Mesothelial cell of epicardium (in vitro differentiated cells): ENCODE results near the gene POLA2. TPM values are rescaled to one million over a fixed set of nuclear protein-coding genes. Genes with fewer than 3 reads are reported as not detected.

ENCODE experiments used
- DNase-seq, 2 experiments: peaks; one replicate each; pipeline ENCODE4 v3.0.0; 2021; ENCODE audit warnings: low spot score in 2 of 2; ENCODE audit not compliant: unreplicated experiment in 2 of 2
- H3K27ac Mint-ChIP-seq: 2 replicates; pipeline ENCODE4 v1.8.0; 2021; ENCODE audit warnings: mixed read lengths
- H3K27me3 Mint-ChIP-seq: 2 replicates; pipeline ENCODE4 v1.8.0; 2021; ENCODE audit warnings: low read depth, mixed read lengths
- H3K36me3 Mint-ChIP-seq: 2 replicates; pipeline ENCODE4 v1.8.0; 2021; ENCODE audit warnings: mixed read lengths
- H3K4me1 Mint-ChIP-seq: 2 replicates; pipeline ENCODE4 v1.8.0; 2021; ENCODE audit warnings: mixed read lengths
- H3K4me3 Mint-ChIP-seq: 2 replicates; pipeline ENCODE4 v1.8.0; 2021; ENCODE audit warnings: mild to moderate bottlenecking, moderate library complexity, mixed read lengths
- H3K9me3 Mint-ChIP-seq: 2 replicates; pipeline ENCODE4 v1.8.0; 2021; ENCODE audit warnings: mixed read lengths
- total RNA-seq: library from RNA; stranded (reverse); gene quantifications from 3 replicates; pipeline ENCODE4 v1.2.1, GENCODE V29; 2021
- TF ChIP-seq, protein P1 (sequence below): fragments of 200-600 bp; sonication (generic); IDR thresholded peaks from one replicate; pipeline ENCODE4 v1.5.0; 2021; ENCODE audit warnings: antibody characterized with exemption; ENCODE audit not compliant: unreplicated experiment

The POLA2 gene
- total RNA-seq, 1 donor from 2014 or later = 16.1 TPM

DNA sequence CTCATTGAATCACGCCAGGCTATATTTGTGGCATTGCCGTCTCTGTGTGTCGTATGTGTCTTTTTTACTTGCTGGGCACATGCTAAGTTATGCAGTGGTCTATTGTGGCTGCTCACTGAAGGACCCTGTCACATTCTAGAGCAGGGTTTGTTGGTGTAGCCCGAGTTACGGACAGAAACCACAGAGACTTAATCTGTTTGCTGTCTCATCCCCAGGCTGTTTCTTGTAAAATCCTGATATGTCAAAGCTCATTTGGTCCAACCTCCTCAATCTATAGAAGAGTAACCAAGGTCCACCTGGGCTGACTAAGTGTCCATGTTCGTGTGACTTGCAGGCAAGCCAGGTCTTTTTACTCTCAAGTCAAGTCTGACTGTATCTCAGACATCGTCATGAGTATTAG is 76.9 kb downstream of the POLA2 start:
- Mint-ChIP-seq H3K4me1 (peaks cover 17% of the 10 kb centered on the region), H3K9me3 (no peaks in the 10 kb centered on the region), H3K27me3 (no peaks in the 10 kb centered on the region), H3K36me3 (peaks cover 12% of the 10 kb centered on the region), H3K27ac (no peak overlapping the region), H3K4me3 (no peak overlapping the region)
- TF ChIP-seq, protein P1, sequence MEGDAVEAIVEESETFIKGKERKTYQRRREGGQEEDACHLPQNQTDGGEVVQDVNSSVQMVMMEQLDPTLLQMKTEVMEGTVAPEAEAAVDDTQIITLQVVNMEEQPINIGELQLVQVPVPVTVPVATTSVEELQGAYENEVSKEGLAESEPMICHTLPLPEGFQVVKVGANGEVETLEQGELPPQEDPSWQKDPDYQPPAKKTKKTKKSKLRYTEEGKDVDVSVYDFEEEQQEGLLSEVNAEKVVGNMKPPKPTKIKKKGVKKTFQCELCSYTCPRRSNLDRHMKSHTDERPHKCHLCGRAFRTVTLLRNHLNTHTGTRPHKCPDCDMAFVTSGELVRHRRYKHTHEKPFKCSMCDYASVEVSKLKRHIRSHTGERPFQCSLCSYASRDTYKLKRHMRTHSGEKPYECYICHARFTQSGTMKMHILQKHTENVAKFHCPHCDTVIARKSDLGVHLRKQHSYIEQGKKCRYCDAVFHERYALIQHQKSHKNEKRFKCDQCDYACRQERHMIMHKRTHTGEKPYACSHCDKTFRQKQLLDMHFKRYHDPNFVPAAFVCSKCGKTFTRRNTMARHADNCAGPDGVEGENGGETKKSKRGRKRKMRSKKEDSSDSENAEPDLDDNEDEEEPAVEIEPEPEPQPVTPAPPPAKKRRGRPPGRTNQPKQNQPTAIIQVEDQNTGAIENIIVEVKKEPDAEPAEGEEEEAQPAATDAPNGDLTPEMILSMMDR = no peak
- DNase-seq = no peak

DNA sequence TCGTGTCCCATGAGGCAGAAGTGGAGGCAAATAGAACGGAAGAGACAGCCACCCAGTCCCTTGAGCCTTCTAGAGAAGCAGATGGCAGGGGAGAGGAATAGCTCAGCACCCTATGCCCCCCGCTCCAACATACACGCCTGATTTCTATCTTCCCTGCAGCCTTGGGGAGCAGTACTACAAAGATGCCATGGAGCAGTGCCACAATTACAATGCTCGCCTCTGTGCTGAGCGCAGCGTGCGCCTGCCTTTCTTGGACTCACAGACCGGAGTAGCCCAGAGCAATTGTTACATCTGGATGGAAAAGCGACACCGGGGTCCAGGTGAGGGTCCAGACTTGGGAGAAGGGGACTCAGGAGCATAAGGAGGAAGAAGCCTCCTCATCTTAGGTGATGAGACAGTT is 78.5 kb downstream of the POLA2 start:
- Mint-ChIP-seq H3K4me1 (peaks cover 6% of the 10 kb centered on the region), H3K27me3 (no peaks in the 10 kb centered on the region), H3K27ac (no peak overlapping the region), H3K4me3 (no peak overlapping the region), H3K36me3 (peaks cover 20% of the 10 kb centered on the region), H3K9me3 (no peaks in the 10 kb centered on the region)
- TF ChIP-seq, protein P1 = no peak
- DNase-seq = no peak

DNA sequence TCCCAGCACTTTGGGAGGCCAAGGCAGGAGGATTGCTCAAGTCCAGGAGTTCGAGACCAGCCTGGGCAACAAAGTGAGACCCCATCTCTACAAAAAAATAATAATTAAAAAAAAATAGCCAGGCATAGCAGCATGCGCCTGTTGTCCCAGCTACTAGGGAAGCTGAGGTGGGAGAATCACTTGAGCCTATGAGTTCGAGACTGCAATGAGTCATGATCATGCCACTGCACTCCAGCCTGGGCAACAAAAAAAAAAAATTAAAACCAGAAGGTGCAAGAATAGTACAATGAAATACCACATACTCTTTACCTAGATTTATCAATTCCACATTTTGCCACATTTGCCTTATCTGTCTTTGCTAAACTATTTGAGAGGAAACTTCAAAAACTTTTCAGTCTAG is 80.1 kb downstream of the POLA2 start:
- H3K9me3 Mint-ChIP-seq = no peaks in the 10 kb centered on the region
- TF ChIP-seq, protein P1 = no peak
- no peak overlapping the region for H3K27ac Mint-ChIP-seq
- H3K4me3 Mint-ChIP-seq = no peak overlapping the region
- DNase-seq = no peak
- H3K36me3 Mint-ChIP-seq = peaks cover 30% of the 10 kb centered on the region
- H3K4me1 Mint-ChIP-seq = no peaks in the 10 kb centered on the region
- no peaks in the 10 kb centered on the region for H3K27me3 Mint-ChIP-seq

Other genes with a start within 250 kb of the POLA2 start
- 79.9 to 87.3 TPM (median 84.4 TPM) in 3 replicates for gene ARL2, start 247.8 kb upstream of the POLA2 start, total RNA-seq
- gene SNX15, start 234.5 kb upstream of the POLA2 start, total RNA-seq = 19.2 to 21.0 TPM (median 20.8 TPM) in 3 replicates
- gene SAC3D1, start 220.8 kb upstream of the POLA2 start, total RNA-seq = 15.3 to 16.3 TPM (median 16.1 TPM) in 3 replicates
- gene NAALADL1, start 203.4 kb upstream of the POLA2 start, total RNA-seq = 1.2 to 1.8 TPM (median 1.5 TPM) in 3 replicates
- gene CDCA5, start 177.9 kb upstream of the POLA2 start, total RNA-seq = 16.4 to 17.0 TPM (median 16.5 TPM) in 3 replicates
- gene ZFPL1, start 177.7 kb upstream of the POLA2 start, total RNA-seq = 43.4 to 46.2 TPM (median 45.7 TPM) in 3 replicates
- 95.7 to 114 TPM (median 113 TPM) in 3 replicates for gene VPS51, start 165.7 kb upstream of the POLA2 start, total RNA-seq
- gene TM7SF2, start 150.1 kb upstream of the POLA2 start, total RNA-seq = 73.4 to 75.6 TPM (median 74.2 TPM) in 3 replicates
- gene ZNHIT2, start 144.3 kb upstream of the POLA2 start, total RNA-seq = 6.7 to 7.5 TPM (median 7.3 TPM) in 3 replicates
- gene FAU, start 139.8 kb upstream of the POLA2 start, total RNA-seq = 710 to 765 TPM (median 760 TPM) in 3 replicates
- 41.3 to 45.3 TPM (median 43.8 TPM) in 3 replicates for gene MRPL49, start 139.6 kb upstream of the POLA2 start, total RNA-seq
- 45.4 to 52.6 TPM (median 47.8 TPM) in 3 replicates for gene SYVN1, start 127.4 kb upstream of the POLA2 start, total RNA-seq
- gene SPDYC, start 91.7 kb upstream of the POLA2 start, total RNA-seq = not detected in 3 replicates
- 176 to 196 TPM (median 192 TPM) in 3 replicates for gene CAPN1, start 80.0 kb upstream of the POLA2 start, total RNA-seq
- gene CDC42EP2, start 52.9 kb downstream of the POLA2 start, total RNA-seq = 10.9 to 12.3 TPM (median 11.7 TPM) in 3 replicates
- 80.1 to 85.3 TPM (median 81.3 TPM) in 3 replicates for gene DPF2, start 71.9 kb downstream of the POLA2 start, total RNA-seq
- gene TIGD3, start 92.8 kb downstream of the POLA2 start, total RNA-seq = 0.49 to 0.75 TPM (median 0.60 TPM) in 3 replicates
- gene SLC25A45, start 120.7 kb downstream of the POLA2 start, total RNA-seq = 3.9 to 4.7 TPM (median 4.7 TPM) in 3 replicates
- gene FRMD8, start 124.7 kb downstream of the POLA2 start, total RNA-seq = 23.5 to 26.4 TPM (median 25.0 TPM) in 3 replicates
- 236 to 269 TPM (median 246 TPM) in 3 replicates for gene NEAT1, start 160.8 kb downstream of the POLA2 start, total RNA-seq
- gene MALAT1, start 237.1 kb downstream of the POLA2 start, total RNA-seq = 15,343 to 16,172 TPM (median 16,018 TPM) in 3 replicates